GM12873 (cell line): ENCODE measurements around the gene OSBPL1A.

Experiments used
- TF ChIP-seq, protein P1 (sequence below): IDR thresholded peaks from 2 replicates; pipeline ENCODE4 v1.5.1; 2012; ENCODE audit warnings: low read depth, mild to moderate bottlenecking, moderate library complexity, low read length, control low read depth; ENCODE audit not compliant: insufficient read depth; ENCODE audit errors: missing control alignments

Gene OSBPL1A

DNA sequence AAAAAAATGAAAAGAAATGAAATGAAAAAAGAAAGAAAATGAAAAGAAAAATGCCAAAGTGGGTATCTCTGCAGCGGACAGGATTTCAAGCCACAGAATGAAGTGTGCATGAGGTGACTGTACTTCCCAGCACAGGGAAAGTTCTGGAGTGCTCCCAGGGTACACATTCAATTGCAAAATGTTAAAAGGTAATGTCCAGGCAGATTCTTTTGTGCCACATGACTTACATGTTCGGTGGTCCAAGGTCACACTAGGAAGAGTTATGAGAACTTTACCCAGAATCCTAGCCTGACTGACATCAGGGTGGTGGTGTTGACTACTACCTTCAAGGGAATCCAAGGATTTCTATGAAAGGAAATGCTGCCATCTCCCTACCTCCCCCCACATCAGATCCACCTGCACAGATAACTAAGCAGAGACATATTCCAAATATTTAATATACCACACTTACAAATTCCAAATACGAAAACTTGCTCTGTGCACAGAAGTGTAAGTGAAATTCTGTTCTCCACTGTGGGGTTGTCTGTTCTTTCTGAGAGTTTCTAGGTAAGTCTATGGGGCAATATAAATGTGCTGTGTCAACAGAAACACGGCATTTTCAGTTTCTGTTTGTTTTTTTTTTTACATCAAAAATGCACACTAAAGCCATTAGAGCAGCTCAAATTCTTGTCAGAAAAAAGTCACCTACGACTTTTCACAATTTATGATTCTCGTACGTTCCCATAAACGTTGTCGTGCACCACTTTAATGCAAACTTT, 202.1 kb downstream of the OSBPL1A start:
- TF ChIP-seq, protein P1, sequence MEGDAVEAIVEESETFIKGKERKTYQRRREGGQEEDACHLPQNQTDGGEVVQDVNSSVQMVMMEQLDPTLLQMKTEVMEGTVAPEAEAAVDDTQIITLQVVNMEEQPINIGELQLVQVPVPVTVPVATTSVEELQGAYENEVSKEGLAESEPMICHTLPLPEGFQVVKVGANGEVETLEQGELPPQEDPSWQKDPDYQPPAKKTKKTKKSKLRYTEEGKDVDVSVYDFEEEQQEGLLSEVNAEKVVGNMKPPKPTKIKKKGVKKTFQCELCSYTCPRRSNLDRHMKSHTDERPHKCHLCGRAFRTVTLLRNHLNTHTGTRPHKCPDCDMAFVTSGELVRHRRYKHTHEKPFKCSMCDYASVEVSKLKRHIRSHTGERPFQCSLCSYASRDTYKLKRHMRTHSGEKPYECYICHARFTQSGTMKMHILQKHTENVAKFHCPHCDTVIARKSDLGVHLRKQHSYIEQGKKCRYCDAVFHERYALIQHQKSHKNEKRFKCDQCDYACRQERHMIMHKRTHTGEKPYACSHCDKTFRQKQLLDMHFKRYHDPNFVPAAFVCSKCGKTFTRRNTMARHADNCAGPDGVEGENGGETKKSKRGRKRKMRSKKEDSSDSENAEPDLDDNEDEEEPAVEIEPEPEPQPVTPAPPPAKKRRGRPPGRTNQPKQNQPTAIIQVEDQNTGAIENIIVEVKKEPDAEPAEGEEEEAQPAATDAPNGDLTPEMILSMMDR = no peak

DNA sequence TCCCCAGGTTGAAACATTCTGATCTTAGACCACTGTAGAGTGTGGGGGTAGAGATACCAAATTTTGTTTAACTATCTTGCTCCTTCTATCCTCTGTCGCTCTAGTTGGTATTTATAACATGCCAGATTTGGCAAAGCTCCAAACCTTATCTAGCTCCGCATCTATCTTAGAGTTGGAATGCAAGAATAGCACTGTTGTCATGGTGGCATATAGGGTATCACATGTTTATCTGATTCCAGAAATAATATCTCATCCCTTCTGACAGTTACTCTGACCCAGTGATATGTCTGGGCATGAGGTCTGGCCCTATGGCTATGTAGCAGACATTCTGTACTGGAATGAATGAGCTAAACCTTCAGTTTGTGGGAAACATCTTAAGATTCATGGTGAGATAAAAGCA, 207.0 kb downstream of the OSBPL1A start:
- TF ChIP-seq, protein P1 = no peak

DNA sequence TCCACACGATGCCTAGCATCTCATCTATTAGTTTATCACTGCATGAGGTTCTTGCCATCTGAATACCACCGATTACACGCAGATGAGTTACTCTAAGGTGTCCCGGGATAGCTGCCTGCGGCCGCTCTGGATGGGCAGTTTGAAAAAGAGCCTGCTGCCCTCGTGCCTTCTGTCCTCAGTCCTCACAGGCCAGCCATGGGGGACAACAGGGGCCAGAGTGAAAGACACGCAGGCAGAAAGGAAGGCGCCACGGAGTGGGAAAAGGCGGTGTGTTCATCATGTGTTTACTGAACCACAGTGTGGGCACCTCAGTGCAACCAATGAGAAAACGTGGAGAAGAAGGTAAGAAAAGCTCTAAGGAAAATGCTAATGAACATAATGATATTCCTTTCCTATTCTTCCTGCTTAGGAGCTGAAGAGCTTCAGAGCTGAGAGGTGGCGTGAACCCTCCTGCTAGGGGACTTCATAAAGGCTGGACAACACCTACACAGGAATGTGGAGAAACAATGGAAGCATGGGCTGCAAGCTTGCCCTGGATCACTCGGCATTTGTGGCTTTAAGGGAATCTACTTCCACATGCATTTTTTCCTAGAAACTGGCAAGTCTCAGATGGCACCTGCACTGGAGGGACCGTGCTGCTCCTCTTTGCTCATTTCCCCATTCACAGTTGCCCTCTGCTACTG, 207.8 kb downstream of the OSBPL1A start:
- TF ChIP-seq, protein P1 = no peak

DNA sequence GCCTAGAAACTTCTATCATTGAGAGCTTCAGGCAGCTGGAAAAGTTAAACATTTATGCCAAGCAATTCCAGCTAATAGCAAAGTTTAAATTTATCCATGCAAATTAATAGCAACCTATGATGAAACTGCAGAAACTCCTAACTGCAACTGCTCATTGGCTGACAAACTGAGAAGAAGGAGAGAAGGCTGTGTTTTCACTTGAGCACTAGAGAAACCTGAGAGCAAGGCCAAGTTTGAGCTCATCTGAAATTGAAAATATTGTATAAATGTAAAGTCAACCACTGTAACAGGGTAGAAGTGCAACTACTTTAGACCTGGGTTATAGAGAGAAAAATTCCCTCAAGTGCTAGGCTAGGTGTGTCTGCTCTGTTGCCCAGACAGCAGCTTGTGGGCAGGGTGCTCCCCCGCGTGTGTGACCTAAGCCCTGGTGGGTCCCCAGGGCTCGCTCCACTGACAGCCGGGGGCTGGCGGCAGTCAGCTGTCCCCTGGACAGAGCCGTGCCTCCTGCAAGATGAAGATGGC, 208.6 kb downstream of the OSBPL1A start:
- TF ChIP-seq, protein P1 = no peak

DNA sequence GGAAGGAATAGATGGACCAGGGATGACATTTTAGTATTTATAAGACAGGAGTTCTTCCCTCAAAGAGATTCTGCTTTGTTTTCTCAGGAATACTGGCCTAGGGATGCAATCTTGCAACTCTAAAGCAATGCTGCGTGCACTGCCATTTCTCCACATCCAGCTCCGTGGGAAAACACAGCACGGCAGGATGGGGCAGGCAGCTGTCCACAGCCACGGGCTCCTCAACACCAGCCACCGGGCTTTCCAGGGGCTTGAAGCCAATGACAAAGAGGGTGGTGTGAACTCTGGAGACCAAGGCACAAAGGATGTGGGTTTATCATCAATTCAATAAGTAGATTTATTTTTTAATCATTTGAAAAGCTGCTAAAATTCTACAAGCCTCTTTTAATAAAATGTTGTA, 209.5 kb downstream of the OSBPL1A start:
- TF ChIP-seq, protein P1 = no peak

DNA sequence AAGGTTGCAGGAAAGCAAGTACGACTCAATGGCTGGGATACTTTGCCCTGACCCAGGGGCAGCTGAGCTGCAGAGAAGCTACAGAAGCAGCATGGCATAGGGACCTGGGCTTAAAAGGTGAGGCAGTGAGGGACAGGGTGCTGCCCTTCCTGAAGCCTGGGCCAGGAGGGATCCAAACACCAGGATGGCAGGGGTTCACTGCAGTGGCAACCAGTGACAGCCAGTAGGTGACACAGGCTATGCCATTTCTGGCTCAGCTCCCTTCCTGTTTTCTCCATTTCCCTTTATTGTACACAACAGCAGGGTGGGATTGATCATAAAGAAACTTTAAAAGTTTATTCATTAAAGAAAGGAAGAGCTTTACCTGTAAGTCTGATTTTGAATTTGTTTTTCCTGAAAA, 209.9 kb downstream of the OSBPL1A start:
- TF ChIP-seq, protein P1 = no peak

DNA sequence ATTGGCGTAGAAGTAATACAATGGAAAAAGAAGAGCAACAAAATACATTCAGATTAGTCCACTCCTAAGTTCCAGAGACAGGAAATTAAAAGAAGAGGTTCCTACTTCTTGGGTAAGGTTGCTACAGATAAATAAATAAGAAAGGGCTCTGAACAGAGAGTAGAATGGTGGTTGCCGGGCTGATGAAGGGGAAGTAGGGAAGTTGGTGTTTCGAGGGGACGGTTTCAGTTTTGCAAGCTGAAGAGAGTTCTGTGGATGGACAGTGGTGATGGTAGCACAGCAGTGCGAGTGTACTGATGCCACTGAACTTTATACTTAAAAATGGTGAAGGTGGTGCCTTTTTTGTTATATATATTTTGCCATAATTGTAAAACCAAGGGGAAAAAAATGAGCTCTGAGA, 210.6 kb downstream of the OSBPL1A start:
- TF ChIP-seq, protein P1 = no peak
